SK-N-SH (cell line): ENCODE data around the gene ABCA9.

Source experiments
- CTCF ChIP-seq: fragments of 200-600 bp; sonication (generic); IDR thresholded peaks from 2 replicates; pipeline ENCODE4 v1.6.1; 2017; ENCODE audit warnings: antibody characterized with exemption, mild to moderate bottlenecking, moderate library complexity
- EP300 ChIP-seq, 2 experiments: IDR thresholded peaks; 2 replicates each; pipeline versions ENCODE4 v1.4.0 to v1.6.1; 2012; ENCODE audit warnings: borderline replicate concordance in 1 of 2, low read depth in 1 of 2, low read length in 1 of 2
- JUND ChIP-seq: IDR thresholded peaks from 2 replicates; pipeline ENCODE4 v1.4.0; 2012
- MAX ChIP-seq: IDR thresholded peaks from 2 replicates; pipeline ENCODE4 v1.4.0; 2012; ENCODE audit warnings: low read depth
- RCOR1 ChIP-seq: fragments of 150-350 bp; IDR thresholded peaks from 2 replicates; pipeline ENCODE4 v1.6.1; 2017; ENCODE audit warnings: antibody characterized with exemption, low read length
- REST ChIP-seq: IDR thresholded peaks from 2 replicates; pipeline ENCODE4 v1.6.1; 2012; ENCODE audit warnings: mild to moderate bottlenecking, low read depth, low read length, moderate library complexity
- SMC3 ChIP-seq: IDR thresholded peaks from 2 replicates; pipeline ENCODE4 v1.6.1; 2012; ENCODE audit warnings: low read depth, low read length, improper control_type of control experiment
- TAF1 ChIP-seq: IDR thresholded peaks from 2 replicates; pipeline ENCODE4 v1.6.1; 2012; ENCODE audit warnings: low read depth, mild to moderate bottlenecking, low read length, moderate library complexity, borderline replicate concordance
- USF2 ChIP-seq: fragments of 150-350 bp; IDR thresholded peaks from 2 replicates; pipeline ENCODE4 v1.6.1; 2017; ENCODE audit warnings: antibody characterized with exemption, low read length, low read depth, borderline replicate concordance

GRCh38 chr17:69061721-69062556 is 1.2 kb upstream of the ABCA9 start:
- TF ChIP-seq CTCF (no peak), RCOR1 (no peak), REST (no peak), TAF1 (no peak), SMC3 (no peak), JUND (no peak), EP300 (IDR thresholded peaks at IDR 0.05; ENCODE audit: borderline replicate concordance in 1 of 2, low read depth in 1 of 2, low read length in 1 of 2) (no peak), MAX (no peak), USF2 (no peak)
